Heart left ventricle (tissue), 16 donors: ENCODE data around the gene SMPD4. TPM values are rescaled to one million over a fixed set of nuclear protein-coding genes. Genes with fewer than 3 reads are reported as not detected.
"Not testable (repeated sequence)": the region's sequence is repeated elsewhere in the genome, so short reads cannot be mapped to it uniquely, and the experiment has no call there.

Source experiments
- ATAC-seq, 4 donors: fragments of 200-7000 bp; cut with Tn5 transposase; one replicate each; pipeline ENCODE4 v1.9.1; 2020 to 2022; ENCODE audit warnings: moderate library complexity in 4 of 4, mild to moderate bottlenecking in 3 of 4, moderate number of reproducible peaks in 1 of 4
- DNase-seq, 5 donors: peaks; one replicate each; pipeline ENCODE4 v3.0.0-alpha.2; 2020
- H3K27ac ChIP-seq, 12 donors: fragments of 200-600 bp; sonication (generic) in 4 of 12; one replicate each; pipeline versions ENCODE4 v1.5.0 to v1.8.0; 2016 to 2022; ENCODE audit warnings: mild to moderate bottlenecking in 2 of 12
- H3K27me3 ChIP-seq, 9 donors: fragments of 200-600 bp; sonication (generic) in 2 of 9; one replicate each; pipeline versions ENCODE4 v1.5.1 to v1.8.0; 2016 to 2022; ENCODE audit warnings: mild to moderate bottlenecking in 3 of 9
- H3K36me3 ChIP-seq, 9 donors: fragments of 200-600 bp; sonication (generic) in 2 of 9; one replicate each; pipeline versions ENCODE4 v1.5.0 to v1.8.0; 2018 to 2022; ENCODE audit warnings: mild to moderate bottlenecking in 2 of 9
- H3K4me1 ChIP-seq, 12 donors: fragments of 200-600 bp; sonication (generic) in 4 of 12; one replicate each; pipeline versions ENCODE4 v1.5.0 to v1.8.0; 2016 to 2022; ENCODE audit warnings: mild to moderate bottlenecking in 3 of 12
- H3K4me3 ChIP-seq, 12 donors: fragments of 200-600 bp; sonication (generic) in 4 of 12; one replicate each; pipeline versions ENCODE4 v1.5.0 to v1.8.0; 2017 to 2022; ENCODE audit warnings: mild to moderate bottlenecking in 9 of 12, moderate library complexity in 4 of 12
- H3K9me3 ChIP-seq, 12 donors: fragments of 200-600 bp; sonication (generic) in 4 of 12; one replicate each; pipeline versions ENCODE4 v1.5.0 to v1.8.0; 2016 to 2022; ENCODE audit warnings: mild to moderate bottlenecking in 1 of 12
- CTCF ChIP-seq, 12 donors: fragments of 200-600 bp; sonication (generic) in 4 of 12; IDR thresholded peaks; one replicate each; pipeline versions ENCODE4 v1.5.0 to v1.8.0; 2018 to 2022; ENCODE audit warnings: antibody characterized with exemption in 12 of 12, mild to moderate bottlenecking in 5 of 12
- POLR2A ChIP-seq, 2 donors: fragments of 450-650 bp; IDR thresholded peaks; one replicate each; pipeline ENCODE4 v1.6.1; 2017; ENCODE audit warnings: antibody characterized with exemption in 2 of 2, mild to moderate bottlenecking in 2 of 2, moderate library complexity in 2 of 2
- whole genome bisulfite sequencing, 4 donors: extraction: QIAGEN DNeasy Blood & Tissue Kit in 2 of 4; methylation state at CpG; one replicate each; pipeline versions ENCODE4 v1.1.5 to v1.1.7; 2013 to 2018; 5-methylcytosine and 5-hydroxymethylcytosine counted together
- intact Hi-C, 10 donors: fragments of 100-400 bp; cut with DNase I; formaldehyde crosslinking; loops; one replicate each; pipeline versions ENCODE4 v1.11.1 to v1.14.2; 2022
- polyA plus RNA-seq, 2 donors: library from polyadenylated mRNA; stranded (reverse); fragments of 200-250 nt; gene quantifications; one replicate each; pipeline ENCODE4 v1.2.3, GENCODE V29; 2013
- total RNA-seq, 9 donors: library from RNA; depleted of rRNA in 2 of 9; stranded (reverse); fragments of >200 nt in 2 of 9; fragmentation: NEBNext Ultra II Directional in 3 of 9; extraction: Animal tissue kit (Norgen Biotek cat#: 25700) in 3 of 9; gene quantifications; one replicate each; pipeline versions ENCODE4 v1.1.0 to v1.2.4, GENCODE V29; 2016 to 2023
- donor health status: ischemic (EF 13 %, LVEDD 7.1; RV severe dilation, severe dysfunction).
- donor health status: healthy with polysubstance abuse.
- donor health status: DM: no; HTN: yes; CAD: no.
- donor health status: DM: no; HTN: no; CAD: no.
- donor health status: ischemic (EF 25% LVEDD 6.9; RV normal size, moderate dysfunction).
- donor health status: ischemic (EF 25% LVEDD 5.7; RV mildly dilated, moderate dysfunction).
- donor health status: healthy.
- donor health status: DM: yes; HTN: yes; CAD: no.
- donor health status: ischemic (EF 35%, LVEDD 5.7; RV mildly dilated, moderate dysfunction).
- donor health status: nonischemic (EF 11% LVEDD 7.7; RV severe dilation, severe dysfunction).
- donor health status: DM: yes; HTN: yes; CAD: no.
- donor health status: PGD.
- donor health status: ischemic (EF 29% LVEDD 5.4; RV normal size, mild dysfunction).
- donor health status: nonischemic (EF 23%, LVEDD 6.1; RV moderate dilation, normal function).

Gene SMPD4
- total and polyA plus RNA-seq, 11 donors = 23.4 to 41.1 (median 29.2) TPM

GRCh38 chr2:130190237-130190636 is 8.8 kb upstream of the SMPD4 start:
- Histone ChIP-seq H3K4me1 (peaks cover 0 to 14% (median 0%) of the 10 kb centered on the region in 12 donors), H3K9me3 (no peaks in the 10 kb centered on the region), H3K36me3 (peaks cover 0 to 11% (median 6%) of the 10 kb centered on the region in 9 donors), H3K27me3 (no peaks in the 10 kb centered on the region), H3K4me3 (no peak overlapping the region), H3K27ac (no peak overlapping the region)
- intact Hi-C loops = no loop called here
- DNase-seq (no peak), ATAC-seq (no peak)
- no peak for TF ChIP-seq POLR2A (IDR thresholded peaks at IDR 0.05)
- TF ChIP-seq CTCF (IDR thresholded peaks at IDR 0.05) = no peak
- 84 to 95% (median 91%) methylated on average over 13 to 15 of the region's 15 CpGs for whole genome bisulfite sequencing, 4 donors

- H3K4me3 ChIP-seq, H3K9me3 ChIP-seq, DNase-seq, ATAC-seq, H3K27me3 ChIP-seq, H3K27ac ChIP-seq: not testable (repeated sequence)
- Histone ChIP-seq H3K4me1 (peaks cover 0 to 15% (median 0%) of the 10 kb centered on the region in 12 donors), H3K36me3 (peaks cover 0 to 11% (median 6%) of the 10 kb centered on the region in 9 donors)
- 69 to 83% (median 75%) methylated on average over 3 to 4 of the region's 4 CpGs for WGBS, 4 donors
- intact Hi-C loops = loop anchor here in 2 of 10 donors (5.0 to 10.0 kb wide), 3 partner anchors 146 to 1298 kb away; no protein-coding TSS in a partner anchor
Observed at GRCh38 chr2:130188958-130189357, 7.6 kb upstream of the SMPD4 start.

GRCh38 chr2:130187859-130188792 is 6.7 kb upstream of the SMPD4 start:
- not testable (repeated sequence) for H3K9me3 ChIP-seq, ATAC-seq, H3K4me3 ChIP-seq, H3K27ac ChIP-seq, DNase-seq, H3K27me3 ChIP-seq
- peaks cover 0 to 11% (median 6%) of the 10 kb centered on the region in 9 donors for H3K36me3 ChIP-seq
- H3K4me1 ChIP-seq = peaks cover 0 to 23% (median 7%) of the 10 kb centered on the region in 12 donors
- intact Hi-C loops = loop anchor here in 2 of 10 donors (5.0 to 10.0 kb wide), 3 partner anchors 147 to 1299 kb away; no protein-coding TSS in a partner anchor
- 89 to 92% (median 91%) methylated on average over 11 to 17 of the region's 17 CpGs for WGBS, 4 donors

- ATAC-seq = no peak
- peaks cover 0 to 21% (median 10%) of the 10 kb centered on the region in 12 donors for H3K4me1 ChIP-seq
- WGBS, 4 donors = 75 to 86% (median 77%) methylated on average over 5 to 8 of the region's 8 CpGs
- TF ChIP-seq POLR2A (IDR thresholded peaks at IDR 0.05) (no peak), CTCF (IDR thresholded peaks at IDR 0.05) (no peak)
- intact Hi-C loops = loop anchor here in 2 of 10 donors (5.0 to 10.0 kb wide), 3 partner anchors 148 to 1300 kb away; no protein-coding TSS in a partner anchor
- DNase-seq = no peak
- no peaks in the 10 kb centered on the region for H3K9me3 ChIP-seq
- no peaks in the 10 kb centered on the region for H3K27me3 ChIP-seq
- H3K4me3 ChIP-seq = no peak overlapping the region
- peaks cover 0 to 11% (median 6%) of the 10 kb centered on the region in 9 donors for H3K36me3 ChIP-seq
- no peak overlapping the region for H3K27ac ChIP-seq
Observed at GRCh38 chr2:130187268-130187667, 5.9 kb upstream of the SMPD4 start.

GRCh38 chr2:130186391-130186790 is 5.0 kb upstream of the SMPD4 start:
- no peak for TF ChIP-seq CTCF (IDR thresholded peaks at IDR 0.05)
- no peak for TF ChIP-seq POLR2A (IDR thresholded peaks at IDR 0.05)
- WGBS, 4 donors = 80 to 91% (median 87%) methylated on average over 5 of the region's 5 CpGs
- ATAC-seq (no peak), DNase-seq (no peak)
- Histone ChIP-seq H3K4me1 (peaks cover 0 to 21% (median 10%) of the 10 kb centered on the region in 12 donors), H3K4me3 (no peak overlapping the region), H3K27me3 (no peaks in the 10 kb centered on the region), H3K9me3 (no peaks in the 10 kb centered on the region), H3K27ac (no peak overlapping the region), H3K36me3 (peaks cover 0 to 10% (median 6%) of the 10 kb centered on the region in 9 donors)
- intact Hi-C loops = loop anchor here in 2 of 10 donors (5.0 to 10.0 kb wide), 3 partner anchors 148 to 1301 kb away; no protein-coding TSS in a partner anchor
